ENCODE results near the gene STAT5A.

- TF ChIP-seq CTCF (IDR thresholded peaks at IDR 0.05; ENCODE audit: borderline replicate concordance, extremely low read depth, low read length, poor library complexity, severe bottlenecking): no peak
- TF ChIP-seq EZH2 (IDR thresholded peaks at IDR 0.05; ENCODE audit: borderline replicate concordance, low read depth, low read length, severe bottlenecking): no peak
These were observed 33.3 kb downstream of the STAT5A start for GRCh38 chr17:42321555-42321954.

Measured in DND-41 (cell line).